ENCODE measurements around the gene SPG7. TPM values are rescaled to one million over a fixed set of nuclear protein-coding genes. Genes with fewer than 3 reads are reported as not detected.

SPG7 gene
- total RNA-seq, 2 experiments from 2014 or later = 78.6 to 79.8 TPM

DNA sequence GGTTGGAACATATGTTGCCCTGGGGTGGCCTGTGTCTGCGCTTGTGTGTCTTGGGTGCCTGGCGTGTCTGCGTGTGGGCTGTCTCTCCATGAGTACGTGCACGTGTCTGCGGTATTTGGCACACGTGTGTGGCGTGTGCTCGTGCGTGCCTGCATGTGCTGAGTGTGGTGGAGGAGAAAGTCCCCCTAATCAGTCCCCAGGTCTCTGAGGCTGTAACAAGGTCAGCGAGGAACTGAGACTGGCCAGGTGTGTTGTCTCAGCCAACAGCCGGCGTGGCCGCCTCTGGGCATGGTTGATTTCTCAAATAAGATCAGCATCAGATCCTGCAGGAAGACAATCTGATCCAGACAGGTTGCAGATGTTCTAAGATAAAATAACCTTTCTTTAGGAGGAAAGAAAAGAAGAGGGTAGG is 63.9 kb downstream of the SPG7 start:
- no peak overlapping the region for H3K27ac Mint-ChIP-seq
- H3K36me3 Mint-ChIP-seq (ENCODE audit: low read depth) = peaks cover under 1% of the 10 kb centered on the region
- peaks cover 9% of the 10 kb centered on the region for H3K27me3 Mint-ChIP-seq
- no peak overlapping the region for H3K4me3 Mint-ChIP-seq
- TF ChIP-seq CTCF (IDR thresholded peaks at IDR 0.05) = no peak
- no peak for DNase-seq
- H3K9me3 Mint-ChIP-seq = no peaks in the 10 kb centered on the region
- intact Hi-C loops (cut with micrococcal nuclease) = no loop called here
- ChIA-PET POLR2A (interaction anchor here (2.8 kb wide), 1 partner anchor 8 kb away, joined by 10 read pairs; no protein-coding TSS in a partner anchor), CTCF (no interaction called here)
- no peak for ATAC-seq
- peaks cover 8% of the 10 kb centered on the region for H3K4me1 Mint-ChIP-seq (ENCODE audit: low read depth)

DNA sequence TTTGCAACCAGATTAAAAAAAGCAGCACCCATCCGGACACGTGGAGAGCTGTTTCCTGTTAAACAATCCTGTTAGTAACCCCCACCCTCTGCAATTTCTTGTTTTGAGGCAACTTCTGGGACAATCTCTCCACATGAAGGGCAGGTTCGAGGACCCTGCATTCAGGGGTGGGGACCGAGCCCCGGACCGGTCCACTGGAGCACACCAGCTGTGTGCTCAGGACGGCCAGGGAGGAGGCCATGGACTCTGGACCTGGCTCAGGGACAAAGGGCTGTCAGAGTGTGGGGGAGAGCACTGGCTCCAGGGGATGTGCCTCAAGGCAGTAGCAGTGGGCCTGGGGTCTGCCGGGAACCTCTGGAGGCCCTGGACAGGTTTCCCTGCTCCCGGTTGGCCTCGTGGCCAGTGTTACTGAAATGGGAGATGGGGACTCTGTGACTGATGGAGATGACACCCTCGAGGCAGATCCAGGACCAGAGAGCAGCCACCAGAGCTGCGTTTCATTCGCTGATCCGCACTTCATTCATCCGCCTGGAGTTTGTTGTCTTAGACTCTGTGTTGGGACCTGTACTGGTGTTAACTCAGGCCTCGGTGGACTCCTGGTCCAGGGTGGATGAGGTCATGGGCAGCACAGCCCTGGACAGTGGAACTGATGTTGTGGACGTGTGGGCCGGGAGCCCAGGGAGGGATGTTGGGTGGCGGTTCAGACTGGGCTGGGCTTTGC is 64.4 kb downstream of the SPG7 start:
- Mint-ChIP-seq H3K36me3 (ENCODE audit: low read depth) (peaks cover 2% of the 10 kb centered on the region), H3K4me3 (no peak overlapping the region), H3K4me1 (ENCODE audit: low read depth) (peaks cover 8% of the 10 kb centered on the region), H3K9me3 (no peaks in the 10 kb centered on the region), H3K27ac (no peak overlapping the region), H3K27me3 (peaks cover 10% of the 10 kb centered on the region)
- intact Hi-C loops (cut with micrococcal nuclease) = no loop called here
- ChIA-PET POLR2A (interaction anchor here (2.8 kb wide), 1 partner anchor 8 kb away, joined by 10 read pairs; no protein-coding TSS in a partner anchor), CTCF (no interaction called here)
- no peak for ATAC-seq
- no peak for DNase-seq
- no peak for TF ChIP-seq CTCF (IDR thresholded peaks at IDR 0.05)

DNA sequence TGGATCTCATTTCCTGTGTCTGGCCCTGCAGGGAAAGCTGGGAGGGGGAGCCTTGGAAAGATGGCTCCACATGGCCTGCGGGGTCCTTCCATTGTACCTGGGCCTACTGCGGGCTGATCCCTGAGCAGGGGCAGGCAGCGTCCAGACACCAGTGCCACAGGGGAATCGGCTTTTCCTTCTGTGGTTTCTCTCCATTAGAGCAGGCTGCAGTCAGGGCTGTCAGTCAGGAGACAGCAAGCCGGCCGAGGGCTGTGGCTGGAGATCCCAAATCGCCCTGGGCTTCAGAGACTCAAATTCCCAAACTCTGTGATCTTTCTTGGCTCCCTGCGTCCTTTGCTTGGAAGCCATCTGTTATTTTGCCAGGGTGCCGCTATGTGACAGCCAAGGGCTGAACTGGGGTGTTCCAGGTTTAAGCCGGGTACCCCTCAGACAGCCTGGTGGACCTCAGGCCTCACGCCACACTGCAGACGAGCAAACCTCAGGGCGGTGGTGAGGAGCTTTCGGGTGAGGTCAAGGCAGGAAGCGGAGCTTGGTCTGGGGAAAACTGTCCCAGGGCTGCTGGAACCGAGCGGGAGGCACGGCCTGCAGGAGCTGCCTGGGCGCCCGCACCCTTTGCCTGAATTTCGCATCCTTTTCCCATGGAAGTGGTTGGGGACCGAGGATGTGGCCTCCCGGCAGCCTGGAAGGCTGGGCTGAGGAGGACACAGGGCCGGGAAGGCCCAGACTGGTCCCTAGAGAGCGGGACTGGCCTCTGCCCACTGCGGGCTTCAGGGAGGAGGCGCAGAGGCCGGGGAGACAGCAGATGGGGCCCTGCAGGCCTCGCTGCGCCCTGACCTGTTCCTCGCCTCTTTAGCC is 65.8 kb downstream of the SPG7 start:
- ChIA-PET POLR2A (interaction anchor here (2.8 kb wide), 1 partner anchor 10 kb away, joined by 10 read pairs; no protein-coding TSS in a partner anchor), CTCF (interaction anchor here (0.7 kb wide), 1 partner anchor 187 kb away, joined by 3 read pairs; no protein-coding TSS in a partner anchor)
- Mint-ChIP-seq H3K27me3 (peaks cover 10% of the 10 kb centered on the region), H3K36me3 (ENCODE audit: low read depth) (peaks cover 2% of the 10 kb centered on the region), H3K9me3 (no peaks in the 10 kb centered on the region), H3K4me1 (ENCODE audit: low read depth) (peaks cover 8% of the 10 kb centered on the region), H3K4me3 (peak overlapping the region; percentile 19), H3K27ac (no peak overlapping the region)
- ATAC-seq (no peak), DNase-seq (no peak)
- intact Hi-C loops (cut with micrococcal nuclease) = no loop called here
- TF ChIP-seq CTCF (IDR thresholded peaks at IDR 0.05) = no peak

GRCh38 chr16:89574681-89575246 is 66.6 kb downstream of the SPG7 start:
- H3K36me3 Mint-ChIP-seq (ENCODE audit: low read depth) = peaks cover 2% of the 10 kb centered on the region
- peak overlapping the region; percentile 47 for H3K4me3 Mint-ChIP-seq
- ChIA-PET CTCF (interaction anchor here (1.3 to 1.5 kb wide), 4 partner anchors 10 to 286 kb away, joined by 3 to 5 read pairs (median 4); no protein-coding TSS in a partner anchor), POLR2A (interaction anchor here (2.8 kb wide), 1 partner anchor 10 kb away, joined by 10 read pairs; no protein-coding TSS in a partner anchor)
- no peaks in the 10 kb centered on the region for H3K9me3 Mint-ChIP-seq
- peak; percentile 67 for DNase-seq
- H3K27me3 Mint-ChIP-seq = peaks cover 10% of the 10 kb centered on the region
- intact Hi-C loops (cut with micrococcal nuclease) = loop anchor here (5.0 kb wide), 1 partner anchor 68 kb away; no protein-coding TSS in a partner anchor
- ATAC-seq = peak; percentile 88
- H3K4me1 Mint-ChIP-seq (ENCODE audit: low read depth) = peaks cover 8% of the 10 kb centered on the region
- TF ChIP-seq CTCF (IDR thresholded peaks at IDR 0.05) = peak; percentile 87
- H3K27ac Mint-ChIP-seq = no peak overlapping the region
